Tongue (tissue), 2 donors: ENCODE data around the gene SMIM36. TPM values are rescaled to one million over a fixed set of nuclear protein-coding genes. Genes with fewer than 3 reads are reported as not detected.
A peak's percentile ranks its signal among the peaks of the same experiment; 100 is the strongest.
"Not testable (repeated sequence)": the region's sequence is repeated elsewhere in the genome, so short reads cannot be mapped to it uniquely, and the experiment has no call there.

Experiments used
- DNase-seq: peaks from one replicate; pipeline ENCODE4 v3.0.0-alpha.2; 2015
- total RNA-seq: library from RNA; depleted of rRNA; stranded (reverse); fragments of >200 nt; gene quantifications from one replicate; pipeline ENCODE4 v1.2.3, GENCODE V29; 2014

Gene SMIM36
- total RNA-seq, 1 donor from 2014 or later, result not detected

DNA sequence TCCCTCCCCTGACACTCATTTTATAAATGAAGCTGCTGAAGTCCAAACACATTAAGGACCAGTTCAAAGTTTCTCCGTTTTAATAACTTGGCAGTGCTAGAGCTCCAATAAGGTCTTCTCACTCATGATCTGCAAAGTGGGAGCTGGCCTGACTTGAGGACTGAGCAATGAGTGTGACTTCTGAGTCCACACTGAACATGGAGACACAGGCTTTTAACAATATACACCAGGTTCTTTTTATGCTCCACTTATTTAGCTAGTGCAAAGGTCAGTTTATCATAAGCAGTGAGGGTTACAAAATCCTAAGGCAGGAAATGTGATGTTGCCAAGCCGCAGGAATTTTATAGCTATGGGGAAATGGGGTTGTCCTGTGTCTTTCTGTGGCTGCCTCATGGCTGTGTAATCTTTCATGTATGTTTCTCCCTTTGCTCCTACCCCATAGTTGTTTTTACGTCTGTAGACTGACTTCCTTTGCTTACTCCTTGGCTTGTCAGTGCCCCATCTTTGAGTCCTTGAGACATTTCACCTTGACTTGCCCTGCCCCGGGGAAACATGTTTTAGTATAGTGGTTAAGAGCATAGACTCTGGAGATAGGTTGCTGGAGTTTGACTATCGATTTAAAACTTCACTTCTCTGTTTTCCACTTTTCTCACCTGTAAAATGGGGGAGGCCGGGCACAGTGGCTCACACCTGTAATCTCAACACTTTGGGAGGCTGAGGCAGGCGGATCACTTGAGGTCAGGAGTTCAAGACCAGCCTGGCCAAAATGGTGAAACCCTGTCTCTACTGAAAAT, 77.4 kb downstream of the SMIM36 start:
- no peak for DNase-seq

GRCh38 chr17:55433029-55433628, 78.1 kb downstream of the SMIM36 start:
- no peak for DNase-seq

GRCh38 chr17:55432358-55433028, 78.8 kb downstream of the SMIM36 start:
- no peak for DNase-seq

GRCh38 chr17:55431914-55432313, 79.3 kb downstream of the SMIM36 start:
- not testable (repeated sequence) for DNase-seq

GRCh38 chr17:55430541-55431288, 80.5 kb downstream of the SMIM36 start:
- no peak for DNase-seq

DNA sequence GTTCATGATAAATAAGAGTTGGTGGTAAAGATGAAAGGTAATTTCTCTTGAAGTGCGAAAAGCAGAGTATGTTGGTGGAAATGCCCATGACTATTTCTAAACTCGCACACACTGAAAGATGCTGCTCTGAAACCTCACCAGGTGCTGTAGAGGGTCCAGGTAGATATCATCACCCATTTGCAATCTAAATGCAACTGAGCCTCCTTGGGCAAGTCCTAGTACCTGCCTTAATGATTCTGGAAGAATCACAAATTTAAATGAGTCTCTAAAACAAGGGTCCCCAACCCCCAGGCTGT, 83.7 kb downstream of the SMIM36 start:
- DNase-seq, result no peak

DNA sequence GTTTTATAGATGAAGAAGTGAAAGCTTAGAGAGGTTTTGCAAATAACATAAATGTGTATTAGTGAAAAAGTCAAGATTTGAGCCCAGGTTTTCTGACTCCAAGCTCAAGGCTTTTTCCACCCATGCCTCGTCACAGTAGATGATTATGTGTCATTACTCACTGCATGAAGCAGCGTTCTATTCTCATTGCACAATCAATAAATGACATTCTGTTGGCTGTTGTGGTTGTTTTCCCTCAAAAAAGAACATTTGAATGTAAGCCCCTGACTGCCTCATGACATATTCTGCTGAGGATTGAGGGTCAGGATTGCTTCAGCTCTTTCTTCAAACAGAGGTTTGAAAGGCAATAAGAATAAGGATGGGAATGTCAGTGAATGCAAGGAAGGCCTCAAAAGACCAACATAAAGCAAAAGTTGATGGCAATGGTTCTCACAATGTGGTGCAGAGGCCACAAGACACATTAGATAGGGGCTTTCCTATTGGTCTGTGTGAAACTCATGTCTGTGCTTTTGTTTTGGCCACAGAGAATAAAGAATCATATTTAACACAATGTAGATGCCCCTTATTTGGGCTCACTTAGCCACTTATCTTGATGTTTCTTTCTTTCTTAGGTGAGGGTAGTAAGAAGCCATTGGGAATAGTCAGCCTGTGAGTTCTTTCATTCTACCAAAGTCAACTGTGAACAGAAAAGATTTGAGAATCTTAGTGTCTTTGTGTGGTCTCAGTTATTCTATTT, 84.2 kb downstream of the SMIM36 start:
- DNase-seq, result no peak

DNA sequence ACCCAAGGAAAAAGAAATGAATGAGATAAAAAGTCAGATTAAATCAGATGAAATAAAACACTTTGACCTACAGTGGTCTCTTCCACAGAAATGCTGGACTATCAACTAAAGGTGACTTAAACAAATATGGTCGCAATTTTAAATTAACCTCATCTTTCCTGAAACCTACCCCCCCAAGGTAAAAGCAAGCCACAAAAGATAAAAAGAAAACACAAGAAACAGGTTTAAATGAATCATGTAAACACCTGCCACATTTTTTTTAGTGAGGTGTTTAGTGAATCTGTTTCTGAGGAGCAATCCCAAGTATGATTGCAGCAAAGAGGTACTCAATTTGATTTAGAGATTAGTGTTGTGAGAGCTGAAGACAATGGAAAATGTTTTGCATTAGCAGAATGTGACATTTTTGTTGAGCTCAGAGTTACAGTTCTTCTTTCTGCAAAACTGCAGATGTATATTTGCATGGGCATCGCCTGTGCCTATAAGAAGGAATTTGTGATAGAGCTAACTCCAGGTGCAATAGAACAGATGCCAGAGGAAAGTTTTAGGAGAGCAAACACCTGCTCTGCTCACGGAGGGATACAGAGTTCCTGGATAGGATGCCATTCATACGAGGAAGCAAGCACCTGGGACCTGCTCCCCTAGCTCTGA, 86.2 kb downstream of the SMIM36 start:
- DNase-seq, result no peak

DNA sequence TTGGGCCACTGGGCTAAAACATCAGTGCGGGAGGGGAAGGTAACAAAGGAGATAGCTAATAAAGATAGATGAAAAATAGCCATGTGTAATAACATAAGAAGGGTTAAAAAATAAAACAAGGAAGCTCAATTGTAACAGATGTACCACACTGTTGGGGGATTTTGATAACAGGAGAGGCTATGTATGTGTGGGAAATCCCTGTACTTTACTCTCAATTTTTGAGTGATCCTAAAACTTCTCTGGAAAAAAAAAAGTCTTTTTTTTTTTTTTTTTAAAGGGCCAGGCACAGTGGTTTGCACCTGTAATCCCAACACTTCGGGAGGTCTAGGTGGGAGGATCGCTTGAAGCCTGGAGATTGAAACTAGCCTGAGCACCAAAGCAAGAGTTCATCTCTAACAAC, 87.7 kb downstream of the SMIM36 start:
- DNase-seq, result no peak

- not testable (repeated sequence) for DNase-seq
Measured at GRCh38 chr17:55422828-55423164, 88.5 kb downstream of the SMIM36 start.

DNA sequence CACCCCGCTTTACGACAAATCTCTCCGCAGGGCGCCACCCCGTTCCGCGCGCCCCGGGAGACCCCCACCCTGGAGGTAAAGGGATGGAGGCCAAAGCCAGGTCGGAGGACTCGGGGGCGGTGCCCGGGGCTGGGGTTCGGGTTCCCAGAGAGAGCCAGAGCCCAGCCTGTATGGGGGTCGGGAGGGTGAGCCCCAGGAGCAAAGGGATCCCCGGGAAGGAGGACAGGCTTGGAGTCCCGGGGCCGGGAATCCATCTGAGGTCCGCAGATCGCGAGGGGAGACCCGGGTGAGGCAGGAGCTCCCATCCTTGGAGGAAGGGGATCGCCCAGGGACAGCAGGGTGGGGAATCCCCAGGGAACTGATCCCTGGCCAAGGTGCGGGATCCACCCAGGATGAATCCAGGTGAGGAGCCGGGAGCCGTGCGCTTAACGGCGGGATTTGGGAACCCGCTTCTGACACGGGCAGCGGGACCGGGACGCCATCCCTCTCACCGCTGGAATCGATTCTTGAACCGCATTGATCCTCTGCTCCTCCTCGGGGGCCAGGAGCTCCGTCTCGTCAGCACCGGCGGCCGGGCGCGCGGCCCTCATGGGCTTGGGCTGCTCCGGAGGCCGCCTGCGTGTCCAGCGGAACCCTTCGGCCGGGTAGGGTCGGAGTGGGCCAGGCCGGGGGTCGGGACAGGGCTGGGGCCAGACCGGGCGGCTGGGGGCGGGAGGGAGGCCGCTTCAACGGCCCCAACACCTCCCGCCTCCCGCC, 89.9 kb downstream of the SMIM36 start, which contains the start of gene MMD:
TSS of gene MMD (minus strand) at position 657 of the 756 bp plus-strand sequence. CDS start at position 517, 140 bp downstream.
- no peak for DNase-seq

- peak; percentile 46 for DNase-seq
Measured at GRCh38 chr17:55420776-55421178, 90.5 kb downstream of the SMIM36 start.

GRCh38 chr17:55420067-55420775, 91.0 kb downstream of the SMIM36 start:
- DNase-seq, result no peak

DNA sequence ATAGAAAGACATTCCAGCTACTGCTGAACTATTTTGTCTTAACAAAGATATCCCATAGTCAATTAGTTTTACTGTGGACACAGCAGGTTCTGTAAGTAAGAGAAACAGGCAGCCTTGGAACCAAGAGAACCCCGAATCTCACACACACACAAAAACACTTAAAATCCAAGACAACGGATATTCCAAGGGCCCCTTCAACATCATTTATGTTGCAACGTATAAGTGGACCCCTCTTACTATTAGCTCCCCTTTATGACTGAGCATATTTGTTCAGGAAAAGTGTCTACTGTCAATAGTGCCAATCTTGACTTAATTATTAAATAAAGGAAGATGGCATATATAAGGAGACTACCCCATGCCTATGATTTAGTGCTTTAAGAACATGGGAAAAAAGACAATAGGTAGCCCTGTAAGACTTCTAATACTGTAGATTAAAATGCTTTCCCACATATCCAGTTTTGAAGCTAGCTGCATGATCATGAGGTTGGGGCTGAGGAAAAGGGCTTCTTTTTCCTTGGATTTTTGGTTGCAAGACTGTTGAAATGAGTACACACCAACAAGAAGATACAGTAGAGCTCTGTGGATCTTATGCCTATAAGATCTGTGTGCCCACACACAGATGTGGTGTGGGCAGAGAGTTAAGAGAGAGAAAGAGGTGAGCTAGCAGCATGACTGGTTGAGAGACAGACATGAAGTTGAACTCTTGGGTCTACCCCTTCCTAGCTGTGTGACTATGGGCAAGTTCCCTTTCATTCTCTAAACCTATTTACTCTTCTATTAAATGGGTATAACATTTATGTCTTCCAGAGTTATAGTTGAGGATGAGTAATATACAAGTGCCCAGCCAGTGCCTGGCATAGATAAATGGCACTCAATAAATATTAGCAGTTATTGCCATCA, 92.6 kb downstream of the SMIM36 start:
- no peak for DNase-seq

DNA sequence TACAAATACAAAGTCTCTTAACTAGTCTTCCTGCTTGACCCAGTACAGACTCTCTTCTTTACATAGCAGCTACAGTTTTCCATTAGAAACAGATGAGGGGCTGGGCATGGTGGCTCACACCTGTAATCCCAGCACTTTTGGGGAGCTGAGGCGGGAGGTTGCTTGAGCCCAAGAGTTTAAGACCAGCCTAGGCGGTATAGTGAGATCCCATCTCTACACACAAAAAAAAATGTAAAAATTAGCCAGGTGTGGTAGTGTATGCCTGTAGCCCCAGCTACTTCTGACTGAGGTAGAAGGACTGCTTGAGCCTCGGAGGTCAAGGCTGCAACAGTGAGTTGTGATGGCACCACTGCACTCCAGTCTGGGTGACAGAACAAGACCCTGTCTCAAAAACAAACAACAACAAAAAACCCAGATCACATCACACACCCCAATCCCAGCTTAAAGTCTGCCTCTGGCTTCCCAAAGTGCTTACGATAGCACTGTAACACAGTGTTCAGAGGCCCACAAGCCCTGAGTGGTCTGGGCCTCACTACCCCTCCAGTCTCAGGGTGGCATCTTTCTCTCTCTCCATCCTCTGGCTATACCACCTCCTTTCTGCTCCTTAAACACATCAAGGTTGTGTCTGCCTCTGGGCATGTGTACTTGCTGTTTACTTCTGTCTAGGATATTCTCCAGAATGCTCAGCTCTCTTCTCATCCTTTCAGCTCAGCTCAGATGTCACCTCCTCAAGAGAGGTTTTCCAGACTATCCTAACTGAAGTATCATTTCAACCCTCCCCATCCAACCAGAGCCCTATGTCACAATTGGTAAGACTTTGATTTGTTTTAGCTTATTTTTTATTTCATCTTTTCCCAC, 93.6 kb downstream of the SMIM36 start:
- DNase-seq, result no peak

GRCh38 chr17:55416470-55417052, 94.7 kb downstream of the SMIM36 start:
- no peak for DNase-seq

DNA sequence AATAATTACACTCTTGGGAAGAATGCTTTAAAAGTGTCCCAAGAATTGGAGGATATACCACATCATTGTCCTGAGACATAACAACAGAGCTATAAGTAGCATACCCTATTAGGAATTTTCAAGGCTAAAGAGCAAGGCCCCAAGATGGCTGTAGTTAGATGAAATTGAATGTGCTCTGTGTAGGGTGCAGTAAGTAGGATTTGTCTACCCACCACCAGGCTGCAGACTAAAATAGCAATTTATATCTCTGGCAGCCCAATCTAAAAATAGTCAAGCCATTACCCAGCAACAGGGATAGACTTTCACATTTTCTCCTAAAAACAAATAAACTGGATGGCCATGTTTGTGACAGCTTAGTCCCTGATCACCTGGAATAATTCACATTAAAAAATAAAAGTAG, 95.3 kb downstream of the SMIM36 start:
- DNase-seq, result no peak

GRCh38 chr17:55414983-55415382, 96.3 kb downstream of the SMIM36 start:
- DNase-seq, result no peak
